Measurements from ENCODE around the gene BCL2.

The BCL2 gene

GRCh38 chr18:63177259-63177658 lies 142.3 kb downstream of the BCL2 start:
- in situ Hi-C loops (cut with MboI; ENCODE audit: low pct_unique_long_range_greater_than_20kb, low sequenced_read_pairs, unreplicated experiment): no loop called here
- TF ChIP-seq, protein P1, sequence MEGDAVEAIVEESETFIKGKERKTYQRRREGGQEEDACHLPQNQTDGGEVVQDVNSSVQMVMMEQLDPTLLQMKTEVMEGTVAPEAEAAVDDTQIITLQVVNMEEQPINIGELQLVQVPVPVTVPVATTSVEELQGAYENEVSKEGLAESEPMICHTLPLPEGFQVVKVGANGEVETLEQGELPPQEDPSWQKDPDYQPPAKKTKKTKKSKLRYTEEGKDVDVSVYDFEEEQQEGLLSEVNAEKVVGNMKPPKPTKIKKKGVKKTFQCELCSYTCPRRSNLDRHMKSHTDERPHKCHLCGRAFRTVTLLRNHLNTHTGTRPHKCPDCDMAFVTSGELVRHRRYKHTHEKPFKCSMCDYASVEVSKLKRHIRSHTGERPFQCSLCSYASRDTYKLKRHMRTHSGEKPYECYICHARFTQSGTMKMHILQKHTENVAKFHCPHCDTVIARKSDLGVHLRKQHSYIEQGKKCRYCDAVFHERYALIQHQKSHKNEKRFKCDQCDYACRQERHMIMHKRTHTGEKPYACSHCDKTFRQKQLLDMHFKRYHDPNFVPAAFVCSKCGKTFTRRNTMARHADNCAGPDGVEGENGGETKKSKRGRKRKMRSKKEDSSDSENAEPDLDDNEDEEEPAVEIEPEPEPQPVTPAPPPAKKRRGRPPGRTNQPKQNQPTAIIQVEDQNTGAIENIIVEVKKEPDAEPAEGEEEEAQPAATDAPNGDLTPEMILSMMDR (IDR thresholded peaks at IDR 0.05; ENCODE audit: extremely low read depth, insufficient read depth, missing control alignments): no peak
- no peak for DNase-seq (ENCODE audit: low spot score)

- DNase-seq (ENCODE audit: low spot score): no peak
- in situ Hi-C loops (cut with MboI; ENCODE audit: low pct_unique_long_range_greater_than_20kb, low sequenced_read_pairs, unreplicated experiment): no loop called here
- TF ChIP-seq, protein P1 (IDR thresholded peaks at IDR 0.05; ENCODE audit: extremely low read depth, insufficient read depth, missing control alignments): no peak
Measured at GRCh38 chr18:63175264-63175663, 144.3 kb downstream of the BCL2 start.

DNA sequence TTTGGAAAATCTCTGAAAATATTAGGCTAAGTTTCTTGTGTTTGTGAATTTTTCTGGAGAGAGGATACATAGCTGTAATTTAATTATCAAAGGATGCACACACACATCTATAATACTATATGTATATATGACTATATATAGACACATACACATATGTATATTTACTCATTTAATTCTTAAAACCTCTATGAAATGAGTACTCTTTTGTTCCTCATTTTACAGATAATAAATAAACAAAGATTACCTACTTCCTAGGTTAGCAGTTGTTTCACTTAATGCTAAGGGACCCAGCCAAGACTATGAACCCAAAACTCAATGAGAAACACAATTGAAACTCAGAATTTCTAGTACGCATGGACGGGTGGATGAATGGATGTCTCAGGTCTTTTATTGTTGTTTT lies 145.6 kb downstream of the BCL2 start:
- TF ChIP-seq, protein P1 (IDR thresholded peaks at IDR 0.05; ENCODE audit: extremely low read depth, insufficient read depth, missing control alignments): no peak
- in situ Hi-C loops (cut with MboI; ENCODE audit: low pct_unique_long_range_greater_than_20kb, low sequenced_read_pairs, unreplicated experiment): no loop called here
- DNase-seq (ENCODE audit: low spot score): no peak

DNA sequence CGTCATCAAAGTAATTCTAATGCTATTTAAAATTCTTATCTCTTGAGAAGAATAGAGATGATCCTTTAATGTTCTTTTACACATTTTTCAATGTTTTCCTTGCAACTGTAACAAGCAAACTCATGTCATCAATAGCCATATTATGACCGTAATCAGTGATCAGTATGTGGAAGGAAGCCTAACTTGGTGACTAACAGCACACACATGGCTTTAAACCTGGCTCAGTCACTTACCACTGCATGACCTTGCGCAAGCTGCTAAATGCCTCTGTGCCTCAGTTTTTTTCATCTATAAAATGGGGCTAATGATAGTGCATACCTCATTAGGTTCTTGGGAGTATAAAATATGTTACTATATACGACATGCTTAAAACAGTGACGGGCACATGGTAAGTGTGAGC lies 149.7 kb downstream of the BCL2 start:
- in situ Hi-C loops (cut with MboI; ENCODE audit: low pct_unique_long_range_greater_than_20kb, low sequenced_read_pairs, unreplicated experiment): no loop called here
- no peak for DNase-seq (ENCODE audit: low spot score)
- TF ChIP-seq, protein P1 (IDR thresholded peaks at IDR 0.05; ENCODE audit: extremely low read depth, insufficient read depth, missing control alignments): no peak

DNA sequence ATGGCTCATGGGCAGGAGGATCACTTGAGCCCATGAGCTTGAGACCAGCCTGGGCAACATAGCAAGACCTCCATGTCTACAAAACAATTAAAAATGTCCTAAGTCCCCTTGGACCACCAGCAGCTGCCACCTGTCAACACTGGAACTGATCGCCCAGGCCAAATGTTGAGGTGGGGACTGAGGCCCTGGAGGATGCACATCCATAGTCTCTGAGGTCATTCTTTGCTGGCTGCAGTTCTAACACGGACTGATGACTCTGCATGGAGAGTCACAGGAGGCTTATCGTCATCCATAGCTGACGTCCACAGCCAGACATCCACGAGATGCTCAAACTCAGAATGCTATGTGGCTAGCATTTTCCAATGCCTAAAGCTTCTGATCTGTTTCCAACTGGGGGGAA lies 151.3 kb downstream of the BCL2 start:
- in situ Hi-C loops (cut with MboI; ENCODE audit: low pct_unique_long_range_greater_than_20kb, low sequenced_read_pairs, unreplicated experiment): no loop called here
- TF ChIP-seq, protein P1 (IDR thresholded peaks at IDR 0.05; ENCODE audit: extremely low read depth, insufficient read depth, missing control alignments): no peak
- DNase-seq (ENCODE audit: low spot score): no peak

GRCh38 chr18:63166142-63166541 lies 153.4 kb downstream of the BCL2 start:
- TF ChIP-seq, protein P1 (IDR thresholded peaks at IDR 0.05; ENCODE audit: extremely low read depth, insufficient read depth, missing control alignments): no peak
- no peak for DNase-seq (ENCODE audit: low spot score)
- in situ Hi-C loops (cut with MboI; ENCODE audit: low pct_unique_long_range_greater_than_20kb, low sequenced_read_pairs, unreplicated experiment): no loop called here

DNA sequence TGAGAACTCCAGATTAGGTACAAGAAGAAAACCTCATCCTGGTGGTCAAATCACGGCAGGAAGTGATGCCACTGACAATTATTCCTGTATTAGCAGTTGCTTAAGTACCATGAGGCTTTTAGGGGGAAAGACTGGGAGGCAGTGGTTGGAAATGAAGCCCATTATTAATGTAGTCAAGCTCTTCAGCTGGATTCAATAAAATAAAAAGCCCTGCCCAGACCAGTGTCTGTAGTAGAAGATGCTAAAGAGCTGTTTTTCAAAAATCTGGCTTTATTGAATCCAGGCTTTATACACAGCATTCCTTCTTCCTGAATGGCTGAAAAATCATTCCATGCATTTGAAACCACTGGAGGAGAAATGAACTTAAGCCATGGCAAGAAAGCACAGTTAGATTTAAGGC lies 155.2 kb downstream of the BCL2 start:
- TF ChIP-seq, protein P1 (IDR thresholded peaks at IDR 0.05; ENCODE audit: extremely low read depth, insufficient read depth, missing control alignments): no peak
- DNase-seq (ENCODE audit: low spot score): no peak
- in situ Hi-C loops (cut with MboI; ENCODE audit: low pct_unique_long_range_greater_than_20kb, low sequenced_read_pairs, unreplicated experiment): no loop called here

Measured in GM13977 (cell line).